SKM-1 treated with dmso at 0.1 percent for 144 hours (cell line): Measurements from ENCODE around the gene CBX3.
A peak's percentile ranks its signal among the peaks of the same experiment; 100 is the strongest.
"Not testable (repeated sequence)": the region's sequence is repeated elsewhere in the genome, so short reads cannot be mapped to it uniquely, and the experiment has no call there.

ENCODE experiments used
- DNase-seq: peaks from one replicate; lab custom pipeline; 2025; ENCODE audit not compliant: unreplicated experiment; lab: John Stamatoyannopoulos, UW

CBX3 gene

GRCh38 chr7:26201247-26202018, at the start of gene CBX3:
TSS of gene CBX3 (plus strand) at chr7:26201745. CDS start at chr7:26202999, 1,254 bp downstream.
- peak; percentile 94 for DNase-seq

GRCh38 chr7:26151953-26152781, 49.4 kb upstream of the CBX3 start, which contains the start of gene NFE2L3:
TSS of gene NFE2L3 (plus strand) at chr7:26152198. CDS start at chr7:26152499, 301 bp downstream.
- DNase-seq, result peak; percentile 81

- DNase-seq, result not testable (repeated sequence)
Observed at GRCh38 chr7:26152782-26153240, 48.7 kb upstream of the CBX3 start.

- DNase-seq, result no peak
Observed at GRCh38 chr7:26153241-26153822, 48.2 kb upstream of the CBX3 start.

- DNase-seq, result no peak
Observed at GRCh38 chr7:26153823-26154783, 47.4 kb upstream of the CBX3 start.

- DNase-seq, result no peak
Observed at GRCh38 chr7:26155531-26156375, 45.8 kb upstream of the CBX3 start.

- DNase-seq, result no peak
Observed at GRCh38 chr7:26156451-26157420, 44.8 kb upstream of the CBX3 start.

GRCh38 chr7:26157520-26158105, 43.9 kb upstream of the CBX3 start:
- DNase-seq, result no peak

GRCh38 chr7:26159243-26159642, 42.3 kb upstream of the CBX3 start:
- DNase-seq, result no peak

GRCh38 chr7:26160896-26161295, 40.6 kb upstream of the CBX3 start:
- no peak for DNase-seq

GRCh38 chr7:26162431-26162830, 39.1 kb upstream of the CBX3 start:
- no peak for DNase-seq

- not testable (repeated sequence) for DNase-seq
Observed at GRCh38 chr7:26163804-26164203, 37.7 kb upstream of the CBX3 start.

GRCh38 chr7:26165950-26166683, 35.4 kb upstream of the CBX3 start:
- no peak for DNase-seq

- DNase-seq, result no peak
Observed at GRCh38 chr7:26166684-26167266, 34.8 kb upstream of the CBX3 start.

GRCh38 chr7:26167303-26167934, 34.1 kb upstream of the CBX3 start:
- no peak for DNase-seq

GRCh38 chr7:26168458-26169023, 33.0 kb upstream of the CBX3 start:
- no peak for DNase-seq
